Tibial nerve (tissue), 3 donors: Measurements from ENCODE around the gene NINJ2.

Experiments used
- CTCF ChIP-seq, 5 experiments: fragments of 200-600 bp in 3 of 5; fragments of 450-650 bp in 2 of 5; sonication (generic) in 3 of 5; IDR thresholded peaks; one replicate each; pipeline ENCODE4 v1.5.1; 2016 to 2019; ENCODE audit warnings: antibody characterized with exemption in 5 of 5, mild to moderate bottlenecking in 3 of 5, moderate library complexity in 2 of 5
- POLR2A ChIP-seq, 2 donors: fragments of 450-650 bp; IDR thresholded peaks; one replicate each; pipeline ENCODE4 v1.6.1; 2017; ENCODE audit warnings: antibody characterized with exemption in 2 of 2, mild to moderate bottlenecking in 2 of 2, moderate library complexity in 2 of 2

GRCh38 chr12:607541-608001 lies 55.7 kb downstream of the NINJ2 start:
- TF ChIP-seq CTCF (IDR thresholded peaks at IDR 0.05) (no peak), POLR2A (IDR thresholded peaks at IDR 0.05) (no peak)
